ENCODE measurements around the gene SGMS2. TPM values are rescaled to one million over a fixed set of nuclear protein-coding genes. Genes with fewer than 3 reads are reported as not detected.

SGMS2 gene
- total and polyA plus RNA-seq, 2 of the 4 experiments (the other 2 are of a cell fraction): 13.4 to 37.5 TPM

GRCh38 chr4:107801766-107802211 lies 22.9 kb upstream of the SGMS2 start:
- peak; percentile 27 for DNase-seq
- no peak overlapping the region for H2BK15ac ChIP-seq (ENCODE audit: low read depth, low read length)
- no peaks in the 10 kb centered on the region for H3K4me1 ChIP-seq (ENCODE audit: control insufficient read depth, insufficient read depth, low read length)
- no peak overlapping the region for H2BK120ac ChIP-seq (ENCODE audit: low read depth, low read length)
- no peaks in the 10 kb centered on the region for H4K20me1 ChIP-seq (ENCODE audit: insufficient read depth, low read length)
- H2AK5ac ChIP-seq (ENCODE audit: low read depth, low read length): no peak overlapping the region
- H3K56ac ChIP-seq (ENCODE audit: extremely low read depth, insufficient read depth, low read length): no peak overlapping the region
- no peak overlapping the region for H2AFZ ChIP-seq (replicated peaks; ENCODE audit: low read length, poor library complexity)
- H4K91ac ChIP-seq (ENCODE audit: insufficient read depth, low read depth, low read length): no peak overlapping the region
- dilution Hi-C loops (cut with HindIII; ENCODE audit: low sequenced_read_pairs, unreplicated experiment) (no loop called here), in situ Hi-C loops (cut with MboI; ENCODE audit: low sequenced_read_pairs) (no loop called here), intact Hi-C loops (cut with micrococcal nuclease) (no loop called here)
- H2BK5ac ChIP-seq (ENCODE audit: low read depth, low read length, poor library complexity, severe bottlenecking): no peak overlapping the region
- H3K27ac ChIP-seq (ENCODE audit: insufficient read depth, low read length): no peak overlapping the region
- TF ChIP-seq RFX5 (IDR thresholded peaks at IDR 0.05; ENCODE audit: low read depth, low read length): no peak
- no peak for TF ChIP-seq SMC3 (IDR thresholded peaks at IDR 0.05; ENCODE audit: low read depth, low read length)
- no peak for TF ChIP-seq RAD21 (IDR thresholded peaks at IDR 0.05; ENCODE audit: low read length)
- TF ChIP-seq NFE2L2 (IDR thresholded peaks at IDR 0.05; ENCODE audit: low read depth, low read length): no peak
- no peak for TF ChIP-seq FOS (IDR thresholded peaks at IDR 0.05; ENCODE audit: low read depth, low read length)
- no peak for TF ChIP-seq CHD1 (IDR thresholded peaks at IDR 0.05; ENCODE audit: low read depth, low read length)
- TF ChIP-seq MAZ (IDR thresholded peaks at IDR 0.05; ENCODE audit: borderline replicate concordance, low read depth, low read length): no peak
- no peak for TF ChIP-seq ELK1 (IDR thresholded peaks at IDR 0.05; ENCODE audit: borderline replicate concordance, low read depth, low read length)
- no peak for TF ChIP-seq MAFK (IDR thresholded peaks at IDR 0.05; ENCODE audit: low read depth, low read length)
- no peak for TF ChIP-seq BHLHE40 (IDR thresholded peaks at IDR 0.05; ENCODE audit: low read depth, low read length)
- no peak for TF ChIP-seq USF2 (IDR thresholded peaks at IDR 0.05; ENCODE audit: low read depth, low read length)
- H4K8ac ChIP-seq (ENCODE audit: low read depth in 2 of 2, low read length in 2 of 2): no peak overlapping the region
- no peak overlapping the region for H2BK20ac ChIP-seq (ENCODE audit: low read depth, low read length)
- H3K27me3 ChIP-seq (ENCODE audit: control insufficient read depth, insufficient read depth, low read length): peaks cover 15% of the 10 kb centered on the region
- H2AK9ac ChIP-seq (replicated peaks; ENCODE audit: low read depth, low read length, poor library complexity): no peak overlapping the region
- peak; percentile 46 for ATAC-seq (ENCODE audit: low read depth)
- no peaks in the 10 kb centered on the region for H3K9me1 ChIP-seq (ENCODE audit: insufficient read depth, low read length)
- H3K9me3 ChIP-seq (ENCODE audit: control insufficient read depth, insufficient read depth, low read length): no peaks in the 10 kb centered on the region
- POLR2A ChIA-PET (ENCODE audit: unreplicated experiment): no interaction called here
- H4K5ac ChIP-seq (ENCODE audit: low read depth, low read length): no peak overlapping the region
- WGBS, 2 experiments (ENCODE audit: extremely low coverage in 2 of 2, insufficient read length in 1 of 2): no CpG with 5 or more reads among the region's 1 CpG
- H3K23ac ChIP-seq (ENCODE audit: low read depth, low read length): no peak overlapping the region
- H3K4ac ChIP-seq (ENCODE audit: low read depth, low read length): no peak overlapping the region
- H3K4me2 ChIP-seq (ENCODE audit: low read depth, low read length): no peak overlapping the region
- no peak overlapping the region for H3K9ac ChIP-seq (ENCODE audit: low read depth, low read length)
- H3K18ac ChIP-seq (ENCODE audit: low read depth, low read length): no peak overlapping the region
- no peaks in the 10 kb centered on the region for H3K36me3 ChIP-seq (ENCODE audit: control insufficient read depth, insufficient read depth, low read length)
- H3K14ac ChIP-seq (replicated peaks; ENCODE audit: low read depth, low read length): no peak overlapping the region
- H3K79me1 ChIP-seq (ENCODE audit: low read depth in 1 of 2, low read length in 2 of 2): no peaks in the 10 kb centered on the region
- H3K4me3 ChIP-seq (ENCODE audit: insufficient read depth, low read depth, low read length): no peak overlapping the region
- CTCF ChIA-PET: no interaction called here
- no TSS peak for BruUV-seq (replicated peaks)
